WTC11 (cell line): Measurements from ENCODE around the gene MICU2. TPM values are rescaled to one million over a fixed set of nuclear protein-coding genes. Genes with fewer than 3 reads are reported as not detected.

Experiments used
- ATAC-seq: fragments of 200-7000 bp; cut with Tn5 transposase; 2 replicates; pipeline ENCODE4 v1.10.0; 2021; ENCODE audit warnings: mild to moderate bottlenecking, moderate library complexity
- CTCF ChIA-PET: fragments of 300-600 bp; sonication (Branson Sonifier 250); formaldehyde crosslinking; loops from one replicate; lab custom pipeline; 2021; ENCODE audit warnings: antibody characterized with exemption; lab: Charles Lee
- POLR2A ChIA-PET: fragments of 350-600 bp; sonication (Branson Sonifier 250); formaldehyde crosslinking; loops from one replicate; lab custom pipeline; 2021; ENCODE audit warnings: antibody characterized with exemption; lab: Charles Lee
- DNase-seq: peaks from one replicate; pipeline ENCODE4 v3.0.0; 2021; ENCODE audit warnings: low spot score
- H3K27ac Mint-ChIP-seq: 2 replicates; pipeline ENCODE4 v1.8.0; 2021; ENCODE audit warnings: mixed read lengths
- H3K27me3 Mint-ChIP-seq: 2 replicates; pipeline ENCODE4 v1.8.0; 2021; ENCODE audit warnings: low read depth, mild to moderate bottlenecking, moderate library complexity, mixed read lengths
- H3K36me3 Mint-ChIP-seq: 2 replicates; pipeline ENCODE4 v1.8.0; 2021; ENCODE audit warnings: mixed read lengths
- H3K4me1 Mint-ChIP-seq: 2 replicates; pipeline ENCODE4 v1.8.0; 2022; ENCODE audit warnings: mixed read lengths
- H3K4me3 Mint-ChIP-seq: 2 replicates; pipeline ENCODE4 v1.8.0; 2021; ENCODE audit warnings: mild to moderate bottlenecking, moderate library complexity, mixed read lengths
- H3K9me3 Mint-ChIP-seq: 2 replicates; pipeline ENCODE4 v1.8.0; 2021; ENCODE audit warnings: mixed read lengths
- HMGA2 ChIP-seq: fragments of 250-450 bp; sonication (Bioruptor Pico); IDR thresholded peaks from 2 replicates; pipeline ENCODE4 v1.4.0; 2021; ENCODE audit warnings: mild to moderate bottlenecking, moderate library complexity
- TEAD1 ChIP-seq: sonication (generic); formaldehyde crosslinking; IDR thresholded peaks from 2 replicates; pipeline ENCODE4 v1.8.0; 2022; ENCODE audit warnings: mild to moderate bottlenecking, missing genetic modification reagents
- ZNF396 ChIP-seq: fragments of 250-450 bp; sonication (Bioruptor Pico); IDR thresholded peaks from 2 replicates; pipeline ENCODE4 v1.8.0; 2021; ENCODE audit warnings: mild to moderate bottlenecking, moderate library complexity, borderline replicate concordance
- ZSCAN18 ChIP-seq: fragments of 250-450 bp; sonication (Bioruptor Pico); IDR thresholded peaks from 2 replicates; pipeline ENCODE4 v2.1.2; 2022; ENCODE audit warnings: mild to moderate bottlenecking, moderate library complexity
- total RNA-seq: library from RNA; stranded (reverse); gene quantifications from 3 replicates; pipeline ENCODE4 v1.2.3, GENCODE V29; 2021

The MICU2 gene
- total RNA-seq, 1 experiment from 2014 or later = 33.8 TPM

GRCh38 chr13:21443171-21443570 lies 160.8 kb downstream of the MICU2 start:
- Mint-ChIP-seq H3K4me3 (no peak overlapping the region), H3K27me3 (no peaks in the 10 kb centered on the region), H3K4me1 (peaks cover 15% of the 10 kb centered on the region), H3K27ac (no peak overlapping the region), H3K9me3 (peaks cover 40% of the 10 kb centered on the region), H3K36me3 (peaks cover 33% of the 10 kb centered on the region)
- no peak for DNase-seq
- no peak for ATAC-seq
- ChIA-PET CTCF (no interaction called here), POLR2A (no interaction called here)
- TF ChIP-seq TEAD1 (CRISPR knock-in tag) (no peak), ZSCAN18 (no peak), ZNF396 (CRISPR knock-in tag) (no peak), HMGA2 (CRISPR knock-in tag) (no peak)

Other genes with a start within 250 kb of the MICU2 start
- 64.7 to 69.7 TPM (median 65.1 TPM) in 3 replicates for gene ZDHHC20, start 144.9 kb downstream of the MICU2 start, total RNA-seq
- 0.25 to 0.27 TPM (median 0.26 TPM) in 3 replicates for gene FGF9, start 66.9 kb upstream of the MICU2 start, total RNA-seq